Panc1 (cell line): ENCODE measurements around the gene PADI1.

Experiments used
- CTCF ChIP-seq: fragments of 450-650 bp; IDR thresholded peaks from 2 replicates; pipeline ENCODE4 v1.5.1; 2017; ENCODE audit warnings: mild to moderate bottlenecking
- POLR2AphosphoS5 ChIP-seq: IDR thresholded peaks from 2 replicates; pipeline ENCODE4 v1.6.1; 2012; ENCODE audit warnings: mild to moderate bottlenecking, low read depth, low read length, moderate library complexity
- REST ChIP-seq, 2 experiments: IDR thresholded peaks; 2 replicates each; pipeline ENCODE4 v1.6.1; 2011 to 2012; ENCODE audit warnings: low read depth in 2 of 2, control low read depth in 1 of 2, low read length in 1 of 2, mild to moderate bottlenecking in 1 of 2, moderate library complexity in 1 of 2; ENCODE audit not compliant: insufficient read depth in 1 of 2
- SIN3A ChIP-seq: IDR thresholded peaks from 2 replicates; pipeline ENCODE4 v1.6.1; 2012; ENCODE audit warnings: low read depth, mild to moderate bottlenecking, low read length, moderate library complexity, borderline replicate concordance; ENCODE audit not compliant: insufficient read depth
- TCF7L2 ChIP-seq: IDR thresholded peaks from 2 replicates; pipeline ENCODE4 v1.6.1; 2011; ENCODE audit warnings: mild to moderate bottlenecking, low read depth, low read length, inconsistent platforms

GRCh38 chr1:17218939-17219338 is 14.0 kb downstream of the PADI1 start:
- TF ChIP-seq CTCF (no peak), SIN3A (no peak), TCF7L2 (no peak), REST (IDR thresholded peaks at IDR 0.05; ENCODE audit: insufficient read depth in 1 of 2, low read depth in 2 of 2, low read length in 1 of 2) (no peak), POLR2AphosphoS5 (no peak)
